Measurements from ENCODE around the gene SPIRE1.
"Not testable (repeated sequence)": the region's sequence is repeated elsewhere in the genome, so short reads cannot be mapped to it uniquely, and the experiment has no call there.

The SPIRE1 gene

GRCh38 chr18:12631831-12632477 is 26.0 kb downstream of the SPIRE1 start:
- no peak for TF ChIP-seq Cebpa-rat (IDR thresholded peaks at IDR 0.05)
- no peak overlapping the region for H3K9ac ChIP-seq

GRCh38 chr18:12630136-12630535 is 27.8 kb downstream of the SPIRE1 start:
- no peaks in the 10 kb centered on the region for H3K36me3 ChIP-seq
- H3K9me3 ChIP-seq = no peaks in the 10 kb centered on the region
- H3K4me2 ChIP-seq = no peak overlapping the region
- no peak for TF ChIP-seq Cebpa-rat (IDR thresholded peaks at IDR 0.05)
- no peaks in the 10 kb centered on the region for H3K4me1 ChIP-seq
- no peak overlapping the region for H3K4me3 ChIP-seq
- H3K27me3 ChIP-seq = no peaks in the 10 kb centered on the region
- no peak overlapping the region for H3K27ac ChIP-seq
- no peak overlapping the region for H3K9ac ChIP-seq
- H4K20me1 ChIP-seq = no peaks in the 10 kb centered on the region

More at GRCh38 chr18:12631831-12632477, 26.0 kb downstream of the SPIRE1 start:
- Histone ChIP-seq H3K36me3 (no peaks in the 10 kb centered on the region), H3K4me1 (no peaks in the 10 kb centered on the region), H3K27ac (no peak overlapping the region), H4K20me1 (no peaks in the 10 kb centered on the region), H3K4me2 (no peak overlapping the region), H3K27me3 (no peaks in the 10 kb centered on the region), H3K4me3 (no peak overlapping the region), H3K9me3 (no peaks in the 10 kb centered on the region)

- no peak overlapping the region for H3K27ac ChIP-seq
These were observed 28.9 kb downstream of the SPIRE1 start for GRCh38 chr18:12628706-12629702.

GRCh38 chr18:12627199-12627598 is 30.7 kb downstream of the SPIRE1 start:
- not testable (repeated sequence) for H3K27me3 ChIP-seq, H3K36me3 ChIP-seq, H3K27ac ChIP-seq, H3K4me3 ChIP-seq, H3K4me2 ChIP-seq, H3K4me1 ChIP-seq, H4K20me1 ChIP-seq, H3K9ac ChIP-seq, H3K9me3 ChIP-seq

More at GRCh38 chr18:12628706-12629702, 28.9 kb downstream of the SPIRE1 start:
- H3K9ac ChIP-seq = no peak overlapping the region
- no peak overlapping the region for H3K4me2 ChIP-seq
- TF ChIP-seq Cebpa-rat (IDR thresholded peaks at IDR 0.05) = no peak
- no peaks in the 10 kb centered on the region for H4K20me1 ChIP-seq
- H3K27me3 ChIP-seq = no peaks in the 10 kb centered on the region
- no peak overlapping the region for H3K4me3 ChIP-seq
- H3K4me1 ChIP-seq = no peaks in the 10 kb centered on the region
- no peaks in the 10 kb centered on the region for H3K36me3 ChIP-seq
- H3K9me3 ChIP-seq = no peaks in the 10 kb centered on the region

GRCh38 chr18:12625241-12625640 is 32.7 kb downstream of the SPIRE1 start:
- H3K27ac ChIP-seq = no peak overlapping the region
- no peak for TF ChIP-seq Cebpa-rat (IDR thresholded peaks at IDR 0.05)
- H3K9me3 ChIP-seq = no peaks in the 10 kb centered on the region
- H3K4me1 ChIP-seq = no peaks in the 10 kb centered on the region
- no peak overlapping the region for H3K4me2 ChIP-seq
- H3K36me3 ChIP-seq = no peaks in the 10 kb centered on the region
- H3K9ac ChIP-seq = no peak overlapping the region
- H4K20me1 ChIP-seq = no peaks in the 10 kb centered on the region
- H3K27me3 ChIP-seq = no peaks in the 10 kb centered on the region
- H3K4me3 ChIP-seq = no peak overlapping the region

GRCh38 chr18:12621742-12622306 is 36.1 kb downstream of the SPIRE1 start:
- H3K4me3 ChIP-seq = no peak overlapping the region
- H3K27me3 ChIP-seq = no peaks in the 10 kb centered on the region
- no peaks in the 10 kb centered on the region for H3K4me1 ChIP-seq
- no peaks in the 10 kb centered on the region for H4K20me1 ChIP-seq
- H3K4me2 ChIP-seq = no peak overlapping the region
- H3K9ac ChIP-seq = no peak overlapping the region
- H3K36me3 ChIP-seq = no peaks in the 10 kb centered on the region
- H3K27ac ChIP-seq = no peak overlapping the region
- no peak for TF ChIP-seq Cebpa-rat (IDR thresholded peaks at IDR 0.05)
- no peaks in the 10 kb centered on the region for H3K9me3 ChIP-seq

- H3K4me2 ChIP-seq = no peak overlapping the region
- H3K9ac ChIP-seq = no peak overlapping the region
- H4K20me1 ChIP-seq = no peaks in the 10 kb centered on the region
- peaks cover 12% of the 10 kb centered on the region for H3K4me1 ChIP-seq
- no peaks in the 10 kb centered on the region for H3K27me3 ChIP-seq
- H3K27ac ChIP-seq = no peak overlapping the region
- no peak for TF ChIP-seq Cebpa-rat (IDR thresholded peaks at IDR 0.05)
- H3K9me3 ChIP-seq = no peaks in the 10 kb centered on the region
- no peak overlapping the region for H3K4me3 ChIP-seq
- H3K36me3 ChIP-seq = no peaks in the 10 kb centered on the region
These were observed 42.2 kb downstream of the SPIRE1 start for GRCh38 chr18:12615748-12616147.

- no peak overlapping the region for H3K27ac ChIP-seq
- H3K4me1 ChIP-seq = peaks cover 12% of the 10 kb centered on the region
- H3K4me2 ChIP-seq = no peak overlapping the region
- H3K9me3 ChIP-seq = no peaks in the 10 kb centered on the region
- no peaks in the 10 kb centered on the region for H3K27me3 ChIP-seq
- no peak overlapping the region for H3K9ac ChIP-seq
- no peak for TF ChIP-seq Cebpa-rat (IDR thresholded peaks at IDR 0.05)
- no peaks in the 10 kb centered on the region for H4K20me1 ChIP-seq
- H3K36me3 ChIP-seq = no peaks in the 10 kb centered on the region
- no peak overlapping the region for H3K4me3 ChIP-seq
These were observed 49.6 kb downstream of the SPIRE1 start for GRCh38 chr18:12608301-12608700.

GRCh38 chr18:12606592-12607315 is 51.2 kb downstream of the SPIRE1 start:
- Histone ChIP-seq H3K4me3 (no peak overlapping the region), H4K20me1 (no peaks in the 10 kb centered on the region), H3K9me3 (no peaks in the 10 kb centered on the region), H3K36me3 (no peaks in the 10 kb centered on the region), H3K27me3 (no peaks in the 10 kb centered on the region), H3K27ac (no peak overlapping the region), H3K4me1 (peaks cover 3% of the 10 kb centered on the region; the same call in 1 of the 2 replicates), H3K4me2 (no peak overlapping the region), H3K9ac (no peak overlapping the region)
- no peak for TF ChIP-seq Cebpa-rat (IDR thresholded peaks at IDR 0.05)

All from BLaER1 (cell line).